HS-5 (cell line): ENCODE results near the gene PCDHGA1.
A peak's percentile ranks its signal among the peaks of the same experiment; 100 is the strongest.

Experiments used
- DNase-seq: peaks from one replicate; pipeline ENCODE4 v3.0.0-alpha.2; 2012; ENCODE audit warnings: low read depth

The PCDHGA1 gene

GRCh38 chr5:141441571-141442170, 111.4 kb downstream of the PCDHGA1 start:
- no peak for DNase-seq

- no peak for DNase-seq
Measured at GRCh38 chr5:141465351-141465750, 135.0 kb downstream of the PCDHGA1 start.

GRCh38 chr5:141475625-141476131, 145.4 kb downstream of the PCDHGA1 start, which contains the start of gene PCDHGC3:
TSS of gene PCDHGC3 (plus strand) at chr5:141475966. CDS start at chr5:141476117, 151 bp downstream.
- DNase-seq: peak; percentile 84

DNA sequence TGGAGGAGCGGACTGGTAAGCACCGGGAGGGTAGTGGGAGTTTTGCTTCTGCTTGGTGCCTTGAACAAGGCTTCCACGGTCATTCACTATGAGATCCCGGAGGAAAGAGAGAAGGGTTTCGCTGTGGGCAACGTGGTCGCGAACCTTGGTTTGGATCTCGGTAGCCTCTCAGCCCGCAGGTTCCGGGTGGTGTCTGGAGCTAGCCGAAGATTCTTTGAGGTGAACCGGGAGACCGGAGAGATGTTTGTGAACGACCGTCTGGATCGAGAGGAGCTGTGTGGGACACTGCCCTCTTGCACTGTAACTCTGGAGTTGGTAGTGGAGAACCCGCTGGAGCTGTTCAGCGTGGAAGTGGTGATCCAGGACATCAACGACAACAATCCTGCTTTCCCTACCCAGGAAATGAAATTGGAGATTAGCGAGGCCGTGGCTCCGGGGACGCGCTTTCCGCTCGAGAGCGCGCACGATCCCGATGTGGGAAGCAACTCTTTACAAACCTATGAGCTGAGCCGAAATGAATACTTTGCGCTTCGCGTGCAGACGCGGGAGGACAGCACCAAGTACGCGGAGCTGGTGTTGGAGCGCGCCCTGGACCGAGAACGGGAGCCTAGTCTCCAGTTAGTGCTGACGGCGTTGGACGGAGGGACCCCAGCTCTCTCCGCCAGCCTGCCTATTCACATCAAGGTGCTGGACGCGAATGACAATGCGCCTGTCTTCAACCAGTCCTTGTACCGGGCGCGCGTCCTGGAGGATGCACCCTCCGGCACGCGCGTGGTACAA, 146.0 kb downstream of the PCDHGA1 start:
- DNase-seq: peak; percentile 53

GRCh38 chr5:141477044-141477575, 146.8 kb downstream of the PCDHGA1 start:
- DNase-seq: no peak

DNA sequence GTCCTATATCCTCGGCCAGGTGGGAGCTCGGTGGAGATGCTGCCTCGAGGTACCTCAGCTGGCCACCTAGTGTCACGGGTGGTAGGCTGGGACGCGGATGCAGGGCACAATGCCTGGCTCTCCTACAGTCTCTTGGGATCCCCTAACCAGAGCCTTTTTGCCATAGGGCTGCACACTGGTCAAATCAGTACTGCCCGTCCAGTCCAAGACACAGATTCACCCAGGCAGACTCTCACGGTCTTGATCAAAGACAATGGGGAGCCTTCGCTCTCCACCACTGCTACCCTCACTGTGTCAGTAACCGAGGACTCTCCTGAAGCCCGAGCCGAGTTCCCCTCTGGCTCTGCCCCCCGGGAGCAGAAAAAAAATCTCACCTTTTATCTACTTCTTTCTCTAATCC, 147.5 kb downstream of the PCDHGA1 start:
- no peak for DNase-seq

DNA sequence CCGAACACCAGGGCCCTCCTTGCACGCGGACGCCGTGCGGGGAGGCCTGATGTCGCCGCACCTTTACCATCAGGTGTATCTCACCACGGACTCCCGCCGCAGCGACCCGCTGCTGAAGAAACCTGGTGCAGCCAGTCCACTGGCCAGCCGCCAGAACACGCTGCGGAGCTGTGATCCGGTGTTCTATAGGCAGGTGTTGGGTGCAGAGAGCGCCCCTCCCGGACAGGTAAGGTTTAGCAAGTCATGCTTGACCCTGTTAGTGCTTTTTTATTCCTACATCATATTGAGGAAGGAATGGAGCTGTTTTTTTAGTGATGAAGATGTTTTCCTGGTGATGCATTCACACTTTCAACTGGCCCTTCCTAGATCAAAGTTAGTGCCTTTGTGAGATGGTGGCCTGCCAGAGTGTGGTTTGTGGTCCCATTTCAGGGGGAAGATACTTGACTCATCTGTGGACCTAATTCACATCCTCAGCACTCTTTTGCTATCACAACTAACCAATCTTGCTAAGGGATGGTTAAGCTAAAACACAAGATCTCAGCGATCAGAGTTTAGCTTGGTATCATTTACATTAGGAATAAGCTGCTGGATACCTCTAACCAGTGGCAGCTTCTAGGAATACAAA, 148.1 kb downstream of the PCDHGA1 start:
- DNase-seq: no peak

DNA sequence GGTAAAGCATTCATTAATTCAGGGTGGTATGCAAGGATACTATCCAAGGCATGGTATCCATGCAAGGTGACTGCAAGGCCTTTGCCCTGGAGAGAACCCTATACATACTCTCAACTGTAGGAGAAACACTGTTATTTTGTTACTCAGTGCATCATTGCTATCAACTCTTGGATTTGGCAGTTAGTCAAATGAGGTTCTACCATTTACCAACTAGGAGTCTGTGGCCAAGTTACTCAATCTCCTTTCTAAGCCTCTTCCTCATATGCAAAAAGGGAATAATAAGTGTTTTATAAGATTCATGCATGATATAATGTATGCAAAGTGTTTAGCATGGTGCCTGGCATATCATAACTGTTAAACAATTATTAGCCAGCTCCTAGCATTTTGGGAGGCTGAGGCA, 149.5 kb downstream of the PCDHGA1 start:
- DNase-seq: no peak

DNA sequence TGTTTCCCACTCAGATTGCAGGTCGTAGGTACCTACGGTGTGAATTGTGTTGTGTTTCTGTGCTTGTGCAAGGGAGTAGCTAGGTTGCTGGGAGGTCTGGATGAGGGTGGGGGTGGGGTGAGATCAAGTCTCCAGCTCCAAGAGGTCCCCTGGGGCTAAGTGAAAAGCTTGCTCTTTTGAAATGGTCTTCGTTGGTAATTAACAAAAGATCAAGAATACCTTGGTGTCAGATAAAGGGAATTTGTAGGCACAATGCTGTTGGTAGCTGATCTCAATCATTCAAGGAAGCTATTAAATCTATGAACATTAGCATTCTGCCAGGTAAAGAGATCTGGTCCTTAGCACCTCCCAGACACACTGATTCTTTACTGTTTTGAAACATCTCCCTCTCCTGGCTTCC, 153.6 kb downstream of the PCDHGA1 start:
- no peak for DNase-seq

DNA sequence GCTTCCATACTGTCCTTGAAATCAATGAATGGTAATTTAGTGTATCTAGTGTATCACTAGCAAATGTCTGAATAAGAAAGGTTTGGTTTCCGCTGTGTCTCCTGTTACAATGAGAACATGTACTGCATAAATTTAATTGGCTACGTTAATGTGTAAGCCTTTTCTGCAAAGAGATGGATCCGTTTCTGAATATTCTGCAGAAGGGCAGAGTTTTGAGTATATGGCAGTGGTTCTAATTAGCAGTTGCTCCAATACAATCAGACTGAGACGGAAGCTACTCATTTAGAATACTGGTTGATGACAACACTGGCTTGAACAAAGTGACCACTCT, 154.0 kb downstream of the PCDHGA1 start:
- no peak for DNase-seq

GRCh38 chr5:141484641-141485311, 154.5 kb downstream of the PCDHGA1 start, which contains the start of gene PCDHGC4:
TSS of gene PCDHGC4 (plus strand) at chr5:141485030. CDS start at chr5:141485174, 144 bp downstream.
- DNase-seq: no peak

DNA sequence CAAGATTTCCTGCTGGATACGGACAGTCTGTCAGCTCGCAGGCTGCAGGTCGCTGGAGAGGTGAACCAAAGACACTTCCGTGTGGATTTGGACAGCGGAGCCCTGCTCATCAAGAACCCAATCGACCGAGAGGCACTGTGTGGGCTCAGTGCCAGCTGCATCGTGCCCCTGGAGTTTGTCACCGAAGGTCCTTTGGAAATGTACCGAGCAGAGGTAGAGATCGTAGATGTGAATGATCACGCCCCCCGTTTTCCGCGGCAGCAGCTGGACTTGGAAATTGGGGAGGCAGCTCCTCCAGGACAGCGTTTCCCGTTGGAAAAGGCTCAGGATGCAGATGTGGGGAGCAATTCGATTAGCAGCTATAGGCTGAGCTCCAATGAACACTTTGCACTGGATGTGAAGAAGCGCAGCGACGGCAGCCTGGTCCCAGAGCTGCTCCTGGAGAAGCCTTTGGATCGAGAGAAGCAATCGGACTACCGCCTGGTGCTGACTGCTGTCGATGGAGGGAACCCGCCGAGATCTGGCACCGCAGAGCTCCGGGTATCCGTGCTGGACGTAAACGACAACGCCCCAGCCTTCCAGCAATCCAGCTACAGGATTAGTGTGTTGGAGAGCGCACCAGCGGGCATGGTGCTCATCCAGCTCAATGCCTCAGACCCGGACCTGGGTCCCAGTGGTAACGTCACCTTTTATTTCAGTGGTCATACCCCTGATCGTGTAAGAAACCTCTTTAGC, 155.2 kb downstream of the PCDHGA1 start:
- no peak for DNase-seq

- no peak for DNase-seq
Measured at GRCh38 chr5:141486091-141486490, 155.8 kb downstream of the PCDHGA1 start.

- DNase-seq: no peak
Measured at GRCh38 chr5:141487131-141487530, 156.8 kb downstream of the PCDHGA1 start.

DNA sequence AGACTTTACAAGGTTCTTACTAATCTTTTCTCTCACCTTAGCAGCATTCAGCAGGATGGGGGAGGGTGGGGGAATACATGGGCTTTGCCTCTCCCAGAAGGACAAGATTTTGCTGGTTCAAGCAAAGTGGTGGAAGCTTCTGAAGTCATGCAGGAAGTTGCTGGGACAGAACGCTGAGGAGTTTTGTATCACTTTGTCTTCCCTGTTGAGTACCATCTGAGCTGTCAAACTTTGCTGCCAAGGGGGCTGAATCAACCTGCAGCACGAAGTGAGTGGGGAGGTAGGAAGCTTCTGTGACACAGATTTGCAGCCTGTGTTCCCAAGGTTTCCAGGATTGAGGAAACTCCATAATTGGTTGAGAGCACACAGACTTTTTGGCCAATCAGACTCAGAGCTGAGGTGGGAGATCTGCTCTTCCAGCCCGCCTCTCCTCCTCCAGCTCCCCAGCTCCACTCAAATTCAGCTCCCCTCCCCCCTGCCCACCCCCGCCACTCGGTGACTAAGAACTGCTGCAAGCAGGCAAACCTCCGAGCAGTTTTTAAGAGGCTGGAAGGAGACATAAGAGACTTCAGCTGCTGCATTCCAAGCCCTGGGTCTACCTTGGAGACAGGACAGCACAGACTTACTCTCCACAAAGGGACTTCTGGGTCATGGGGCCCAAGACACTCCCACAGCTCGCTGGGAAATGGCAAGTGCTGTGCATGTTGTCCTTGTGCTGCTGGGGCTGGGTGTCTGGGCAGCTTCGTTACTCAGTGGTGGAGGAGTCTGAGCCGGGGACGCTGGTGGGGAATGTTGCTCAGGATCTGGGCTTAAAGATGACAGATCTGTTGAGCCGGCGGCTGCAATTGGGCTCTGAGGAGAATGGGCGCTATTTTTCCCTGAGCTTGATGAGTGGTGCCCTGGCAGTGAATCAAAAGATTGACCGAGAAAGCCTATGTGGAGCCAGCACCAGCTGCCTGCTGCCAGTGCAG, 158.6 kb downstream of the PCDHGA1 start, which contains the start of gene PCDHGC5:
PCDHGC5 (plus strand) TSS at position 491 of the 971 bp plus-strand sequence; CDS start at position 651, 160 bp downstream.
- no peak for DNase-seq

- no peak for DNase-seq
Measured at GRCh38 chr5:141489841-141490240, 159.5 kb downstream of the PCDHGA1 start.

GRCh38 chr5:141490271-141490670, 160.0 kb downstream of the PCDHGA1 start:
- DNase-seq: no peak

- DNase-seq: no peak
Measured at GRCh38 chr5:141490771-141491170, 160.5 kb downstream of the PCDHGA1 start.

- no peak for DNase-seq
Measured at GRCh38 chr5:141491323-141492167, 161.2 kb downstream of the PCDHGA1 start.
